DND-41 (cell line): ENCODE data around the gene CHKB.

Source experiments
- ATAC-seq: fragments of 200-7000 bp; cut with Tn5 transposase; 3 replicates; pipeline ENCODE4 v1.9.1; 2021; ENCODE audit warnings: low read depth; ENCODE audit not compliant: insufficient read depth
- DNase-seq: peaks from one replicate; pipeline ENCODE4 v3.0.0-alpha.2; 2020
- H2AFZ ChIP-seq: 2 replicates; pipeline ENCODE4 v1.6.0; 2012; ENCODE audit warnings: low read depth, low read length
- H3K27ac ChIP-seq: 2 replicates; pipeline ENCODE4 v1.5.1; 2012; ENCODE audit warnings: low read length, inconsistent platforms
- H3K27me3 ChIP-seq: fragments of 200-600 bp; sonication (generic); 2 replicates; pipeline ENCODE4 v1.6.0; 2012; ENCODE audit warnings: low read length, mild to moderate bottlenecking, inconsistent platforms; ENCODE audit not compliant: insufficient read depth, poor library complexity
- H3K36me3 ChIP-seq: 2 replicates; pipeline ENCODE4 v1.5.1; 2012; ENCODE audit warnings: low read length, inconsistent platforms; ENCODE audit not compliant: insufficient read depth
- H3K4me1 ChIP-seq: 2 replicates; pipeline ENCODE4 v1.5.1; 2012; ENCODE audit warnings: mild to moderate bottlenecking, low read length; ENCODE audit not compliant: insufficient read depth
- H3K4me2 ChIP-seq: 2 replicates; pipeline ENCODE4 v1.6.0; 2012; ENCODE audit warnings: mild to moderate bottlenecking, moderate library complexity, low read length, inconsistent platforms; ENCODE audit not compliant: insufficient read depth
- H3K4me3 ChIP-seq, 2 experiments: fragments of 200-600 bp in 1 of 2; shearing (Covaris generic) in 1 of 2; 2 replicates each; pipeline ENCODE4 v1.5.1; 2012 to 2016; ENCODE audit warnings: inconsistent platforms in 2 of 2, low read length in 2 of 2, mild to moderate bottlenecking in 2 of 2, low read depth in 1 of 2, moderate library complexity in 1 of 2
- H3K79me2 ChIP-seq: 2 replicates; pipeline ENCODE4 v1.6.0; 2012; ENCODE audit warnings: low read length, inconsistent platforms; ENCODE audit not compliant: insufficient read depth
- H3K9ac ChIP-seq: 2 replicates; pipeline ENCODE4 v1.6.0; 2012; ENCODE audit warnings: low read depth, mild to moderate bottlenecking, inconsistent platforms, low read length, moderate library complexity
- H3K9me3 ChIP-seq: 2 replicates; pipeline ENCODE4 v1.5.1; 2012; ENCODE audit warnings: low read length, moderate library complexity, mild to moderate bottlenecking, inconsistent platforms; ENCODE audit not compliant: insufficient read depth, severe bottlenecking
- H4K20me1 ChIP-seq: 2 replicates; pipeline ENCODE4 v1.6.0; 2012; ENCODE audit warnings: low read length; ENCODE audit not compliant: insufficient read depth
- CTCF ChIP-seq: IDR thresholded peaks from 2 replicates; pipeline ENCODE4 v1.5.1; 2012; ENCODE audit warnings: borderline replicate concordance, low read length, moderate library complexity, mild to moderate bottlenecking; ENCODE audit not compliant: poor library complexity, severe bottlenecking; ENCODE audit errors: extremely low read depth
- EZH2 ChIP-seq: IDR thresholded peaks from 3 replicates; pipeline ENCODE4 v1.6.1; 2012; ENCODE audit warnings: borderline replicate concordance, low read depth, mild to moderate bottlenecking, moderate library complexity, low read length, inconsistent platforms; ENCODE audit not compliant: severe bottlenecking

CHKB gene

DNA sequence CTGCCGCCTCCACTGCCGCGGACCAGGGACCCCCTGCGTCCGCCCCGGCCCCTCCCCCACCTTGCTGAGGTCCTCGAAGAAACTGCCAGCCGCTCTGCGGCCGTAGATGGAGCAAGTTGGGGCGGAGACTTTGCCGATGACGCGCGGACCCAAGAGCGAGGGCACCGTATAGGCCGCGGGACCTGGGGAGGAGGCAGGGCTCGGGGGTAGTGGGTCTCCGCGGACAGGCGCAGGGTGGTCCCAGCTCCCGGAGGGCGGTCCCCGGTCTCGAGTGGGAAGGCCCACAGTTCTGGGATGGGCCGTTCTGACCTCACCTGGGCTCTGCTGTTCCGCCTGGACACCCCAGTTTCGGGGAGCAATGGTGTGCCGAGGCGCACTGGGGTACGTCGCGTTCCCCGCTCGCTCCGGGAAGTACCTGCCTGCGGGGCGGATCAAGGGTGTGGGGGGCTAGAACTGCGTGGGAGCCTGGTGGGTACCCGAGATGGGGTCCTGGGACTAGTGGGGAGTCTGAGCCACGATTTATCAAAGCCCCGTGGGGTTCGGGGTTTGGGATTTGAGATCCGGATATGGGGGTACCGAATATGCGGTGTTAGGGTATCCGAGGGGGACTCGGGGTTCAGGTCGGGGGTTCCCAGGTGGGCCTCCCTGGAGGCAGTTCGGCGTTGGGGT, 51.6 kb downstream of the CHKB start:
- Histone ChIP-seq H3K4me1 (peaks cover 15% of the 10 kb centered on the region), H3K9me3 (no peaks in the 10 kb centered on the region), H3K36me3 (no peaks in the 10 kb centered on the region; the same call in 1 of the 2 replicates), H3K27ac (no peak overlapping the region), H3K4me2 (no peak overlapping the region), H2AFZ (no peak overlapping the region), H3K9ac (no peak overlapping the region), H3K79me2 (peaks cover 11% of the 10 kb centered on the region), H3K27me3 (no peaks in the 10 kb centered on the region), H3K4me3 (no peak overlapping the region), H4K20me1 (peaks cover 5% of the 10 kb centered on the region; the same call in 1 of the 2 replicates)
- DNase-seq, result no peak
- TF ChIP-seq CTCF (no peak), EZH2 (no peak)
- no peak for ATAC-seq

- Histone ChIP-seq H3K79me2 (peaks cover 11% of the 10 kb centered on the region), H3K36me3 (no peaks in the 10 kb centered on the region; the same call in 1 of the 2 replicates), H3K4me1 (peaks cover 15% of the 10 kb centered on the region), H3K27ac (no peak overlapping the region), H3K27me3 (no peaks in the 10 kb centered on the region), H2AFZ (no peak overlapping the region), H4K20me1 (peaks cover 5% of the 10 kb centered on the region; the same call in 1 of the 2 replicates), H3K9me3 (no peaks in the 10 kb centered on the region), H3K4me2 (no peak overlapping the region), H3K9ac (no peak overlapping the region), H3K4me3 (no peak overlapping the region)
- TF ChIP-seq EZH2 (no peak), CTCF (no peak)
- DNase-seq, result no peak
- ATAC-seq, result no peak
Measured at GRCh38 chr22:50530580-50530876, 52.1 kb downstream of the CHKB start.

DNA sequence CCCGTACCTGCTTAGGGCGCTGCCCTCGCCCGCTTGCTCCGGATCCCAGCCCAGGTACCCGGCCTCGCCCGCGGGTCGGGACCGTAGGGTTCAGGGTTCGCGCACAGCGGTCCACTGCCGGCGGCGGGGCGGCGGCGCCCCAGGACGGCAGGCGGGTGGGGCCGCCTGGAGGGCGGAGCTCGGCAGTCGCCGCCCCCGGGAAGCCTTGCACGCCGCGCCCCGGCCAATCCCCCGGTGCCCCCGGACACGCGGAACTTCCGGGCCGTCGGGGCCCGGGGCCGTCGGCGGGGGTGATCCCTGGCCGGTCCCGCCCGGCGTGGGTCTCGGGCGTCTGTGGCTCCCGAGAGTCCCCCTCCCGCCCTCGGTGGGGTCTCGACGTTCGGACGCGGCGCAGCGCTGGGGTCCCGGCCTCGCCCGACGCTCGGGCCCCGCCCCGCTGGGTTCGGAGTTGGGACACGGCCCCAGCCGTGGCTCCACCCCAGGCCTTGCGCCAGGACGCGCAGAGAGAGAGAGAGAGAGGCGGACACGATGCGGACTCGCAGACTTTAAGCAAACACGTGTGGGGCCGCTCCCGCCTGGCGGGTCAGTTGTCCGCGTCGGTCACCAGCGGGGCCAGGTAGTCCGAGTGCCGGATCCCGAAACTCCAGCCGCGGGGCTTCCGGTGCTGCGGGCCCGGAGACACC, 52.6 kb downstream of the CHKB start, which contains the start of gene TYMP:
Gene TYMP (minus strand): TSS at position 116 of the 683 bp plus-strand sequence. CDS start 303 bp downstream, outside the sequence.
- Histone ChIP-seq H3K4me3 (no peak within 1 kb of the TSS), H3K27ac (no peak within 1 kb of the TSS), H3K36me3 (no peaks in the 10 kb centered on the region; the same call in 1 of the 2 replicates), H3K4me2 (no peak within 1 kb of the TSS), H3K9ac (no peak within 1 kb of the TSS), H3K27me3 (no peaks in the 10 kb centered on the region), H2AFZ (no peak within 1 kb of the TSS), H4K20me1 (peaks cover 5% of the 10 kb centered on the region; the same call in 1 of the 2 replicates), H3K9me3 (no peaks in the 10 kb centered on the region), H3K4me1 (peaks cover 15% of the 10 kb centered on the region), H3K79me2 (peaks cover 15% of the 10 kb centered on the region)
- ATAC-seq (no peak), DNase-seq (no peak)
- TF ChIP-seq CTCF, result no peak
- TF ChIP-seq EZH2, result no peak
